Pulmonary artery endothelial cell (primary cell): ENCODE measurements around the gene ANKRD13B. TPM values are rescaled to one million over a fixed set of nuclear protein-coding genes. Genes with fewer than 3 reads are reported as not detected.

Experiments used
- DNase-seq: peaks from one replicate; pipeline ENCODE4 v3.0.0-alpha.2; 2011; ENCODE audit warnings: low read depth, low spot score
- total RNA-seq: library from RNA; depleted of rRNA; stranded (reverse); fragments of >200 nt; gene quantifications from 2 replicates; pipeline ENCODE4 v1.2.3, GENCODE V29; 2014

ANKRD13B gene
- total RNA-seq, 1 donor from 2014 or later = 12.3 TPM

GRCh38 chr17:29594519-29595090 is 1.7 kb downstream of the ANKRD13B start:
- DNase-seq = no peak

- DNase-seq = no peak
Measured at GRCh38 chr17:29595107-29595942, 2.4 kb downstream of the ANKRD13B start.

- DNase-seq = no peak
Measured at GRCh38 chr17:29595943-29596774, 3.2 kb downstream of the ANKRD13B start.

GRCh38 chr17:29596811-29597210 is 3.9 kb downstream of the ANKRD13B start:
- no peak for DNase-seq

- no peak for DNase-seq
Measured at GRCh38 chr17:29597361-29598172, 4.6 kb downstream of the ANKRD13B start.

- no peak for DNase-seq
Measured at GRCh38 chr17:29603109-29603674, 10.3 kb downstream of the ANKRD13B start.

GRCh38 chr17:29607557-29608195 is 14.7 kb downstream of the ANKRD13B start:
- DNase-seq = no peak

- DNase-seq = no peak
Measured at GRCh38 chr17:29608986-29609385, 16.1 kb downstream of the ANKRD13B start.

GRCh38 chr17:29610395-29610794 is 17.5 kb downstream of the ANKRD13B start:
- no peak for DNase-seq

GRCh38 chr17:29611351-29612093 is 18.6 kb downstream of the ANKRD13B start:
- no peak for DNase-seq

- no peak for DNase-seq
Measured at GRCh38 chr17:29612094-29612403, 19.1 kb downstream of the ANKRD13B start.

GRCh38 chr17:29612404-29613280 is 19.7 kb downstream of the ANKRD13B start:
- no peak for DNase-seq

- DNase-seq = peak; percentile 57
Measured at GRCh38 chr17:29613352-29613837, 20.5 kb downstream of the ANKRD13B start.

GRCh38 chr17:29613856-29614255 is 20.9 kb downstream of the ANKRD13B start:
- DNase-seq = no peak

- DNase-seq = no peak
Measured at GRCh38 chr17:29614349-29615047, 21.6 kb downstream of the ANKRD13B start.

GRCh38 chr17:29615048-29615385 is 22.1 kb downstream of the ANKRD13B start:
- DNase-seq = no peak

- DNase-seq = peak; percentile 36
Measured at GRCh38 chr17:29615492-29616299, 22.8 kb downstream of the ANKRD13B start.
